Thymus (tissue), 11 donors: ENCODE measurements around the gene GFOD1. TPM values are rescaled to one million over a fixed set of nuclear protein-coding genes. Genes with fewer than 3 reads are reported as not detected.
"Not testable (repeated sequence)": the region's sequence is repeated elsewhere in the genome, so short reads cannot be mapped to it uniquely, and the experiment has no call there.

Experiments used
- DNase-seq, 9 donors: peaks; one replicate each; pipeline ENCODE4 v3.0.0-alpha.2; 2013; ENCODE audit warnings: low spot score in 9 of 9, low read depth in 6 of 9, missing footprints in 1 of 9
- H3K27ac ChIP-seq, 2 donors: one replicate each; pipeline ENCODE4 v1.5.1; 2013; ENCODE audit warnings: control low read depth in 1 of 2, low read depth in 1 of 2, low read length in 1 of 2, mild to moderate bottlenecking in 1 of 2, moderate library complexity in 1 of 2
- H3K27me3 ChIP-seq, 2 donors: one replicate each; pipeline ENCODE4 v1.5.1; 2013; ENCODE audit warnings: low read length in 1 of 2; ENCODE audit not compliant: control insufficient read depth in 2 of 2, insufficient read depth in 1 of 2
- H3K36me3 ChIP-seq, 2 donors: one replicate each; pipeline ENCODE4 v1.5.1; 2013; ENCODE audit warnings: low read length in 1 of 2, mild to moderate bottlenecking in 1 of 2, moderate library complexity in 1 of 2; ENCODE audit not compliant: control insufficient read depth in 2 of 2, insufficient read depth in 2 of 2
- H3K4me1 ChIP-seq, 2 donors: one replicate each; pipeline ENCODE4 v1.5.1; 2013; ENCODE audit warnings: low read length in 2 of 2; ENCODE audit not compliant: control insufficient read depth in 2 of 2, insufficient read depth in 2 of 2
- H3K4me3 ChIP-seq, 2 donors: one replicate each; pipeline ENCODE4 v1.5.1; 2013; ENCODE audit warnings: low read length in 2 of 2, control low read depth in 1 of 2, mild to moderate bottlenecking in 1 of 2
- H3K9me3 ChIP-seq, 2 donors: one replicate each; pipeline ENCODE4 v1.5.1; 2013; ENCODE audit warnings: low read length in 1 of 2, mild to moderate bottlenecking in 1 of 2; ENCODE audit not compliant: control insufficient read depth in 2 of 2, insufficient read depth in 1 of 2
- WGBS: extraction: QIAGEN DNeasy Blood & Tissue Kit; methylation state at CpG from one replicate; pipeline ENCODE4 v1.1.7; 2013; 5-methylcytosine and 5-hydroxymethylcytosine counted together
- polyA plus RNA-seq: library from polyadenylated mRNA; stranded (reverse); fragments of 200-250 nt; gene quantifications from one replicate; pipeline ENCODE4 v1.2.3, GENCODE V29; 2013
- total RNA-seq: library from RNA; stranded (reverse); fragments of 120-200 nt; gene quantifications from one replicate; pipeline ENCODE4 v1.2.4, GENCODE V29; 2013
- donor health status: healthy.

The GFOD1 gene
- total and polyA plus RNA-seq, 2 donors, result 4.7 to 8.1 TPM

DNA sequence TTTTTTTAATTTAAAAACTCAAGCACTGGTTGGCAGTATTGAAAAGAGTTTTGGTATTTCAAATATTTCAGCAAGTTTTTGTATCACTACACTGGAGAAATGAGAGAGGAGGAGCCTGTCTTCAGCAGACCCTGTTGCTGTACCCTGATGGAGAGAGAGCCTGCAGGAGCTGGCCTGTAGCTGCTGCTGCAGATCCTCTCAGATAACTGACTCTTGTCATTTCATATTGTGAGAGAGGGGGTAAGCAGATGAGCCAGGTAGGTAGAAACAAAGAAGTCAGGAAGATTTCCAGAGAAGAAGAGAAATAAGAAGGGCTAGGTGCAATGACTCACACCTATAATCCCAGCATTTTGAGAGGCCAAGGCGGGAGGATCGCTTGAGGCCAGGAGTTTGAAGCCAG is 94.9 kb downstream of the GFOD1 start:
- H3K27ac ChIP-seq, result no peak overlapping the region
- no peaks in the 10 kb centered on the region for H3K27me3 ChIP-seq
- no peaks in the 10 kb centered on the region for H3K36me3 ChIP-seq
- no peak for DNase-seq
- no peak overlapping the region for H3K4me3 ChIP-seq
- H3K9me3 ChIP-seq, result no peaks in the 10 kb centered on the region
- 69% methylated on average over 2 of the region's 2 CpGs for WGBS
- H3K4me1 ChIP-seq, result no peaks in the 10 kb centered on the region

DNA sequence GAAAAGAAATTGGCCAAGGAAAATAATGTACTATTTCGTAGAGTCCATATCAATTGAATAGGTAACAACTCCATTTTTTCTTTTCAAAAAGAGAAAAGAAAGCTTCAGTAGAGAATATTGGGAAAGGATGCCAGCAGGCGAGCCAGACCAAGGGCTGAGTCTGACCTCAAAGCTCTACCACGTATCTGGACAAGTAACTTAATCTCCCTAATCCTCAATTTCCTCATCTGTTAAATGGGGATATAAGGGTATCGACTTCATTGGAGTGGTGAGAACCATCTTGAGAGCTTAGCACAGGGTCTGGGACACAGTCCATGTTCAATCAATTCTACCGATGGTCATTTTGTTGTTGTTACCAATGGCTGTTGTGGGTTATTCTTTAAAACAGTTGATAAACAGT is 95.9 kb downstream of the GFOD1 start:
- no peaks in the 10 kb centered on the region for H3K9me3 ChIP-seq
- 97% methylated on average over 5 of the region's 5 CpGs for WGBS
- H3K4me3 ChIP-seq, result no peak overlapping the region
- H3K27ac ChIP-seq, result no peak overlapping the region
- no peak for DNase-seq
- no peaks in the 10 kb centered on the region for H3K27me3 ChIP-seq
- H3K36me3 ChIP-seq, result no peaks in the 10 kb centered on the region
- H3K4me1 ChIP-seq, result no peaks in the 10 kb centered on the region

DNA sequence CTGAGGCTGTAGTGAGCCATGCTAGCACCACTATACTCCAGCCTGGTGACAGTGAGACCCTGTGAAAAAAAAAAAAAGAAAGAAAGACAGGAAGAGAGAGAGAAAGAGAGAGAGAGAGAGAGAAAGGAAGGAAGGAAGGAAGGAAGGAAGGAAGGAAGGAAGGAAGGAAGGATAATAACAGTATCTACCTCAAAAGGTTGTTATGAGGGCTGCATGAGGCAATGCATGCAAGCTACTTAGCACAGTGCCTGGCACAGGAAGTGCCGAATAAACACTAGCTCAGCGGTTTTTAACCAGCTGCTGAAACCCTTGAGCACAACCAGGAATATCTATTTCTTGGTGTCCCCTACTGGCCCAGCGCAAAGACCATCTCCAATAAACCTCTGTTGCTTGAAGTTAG is 96.7 kb downstream of the GFOD1 start:
- WGBS, result 73% methylated on average over 3 of the region's 3 CpGs
- no peaks in the 10 kb centered on the region for H3K27me3 ChIP-seq
- no peaks in the 10 kb centered on the region for H3K36me3 ChIP-seq
- H3K27ac ChIP-seq, result no peak overlapping the region
- no peaks in the 10 kb centered on the region for H3K4me1 ChIP-seq
- no peaks in the 10 kb centered on the region for H3K9me3 ChIP-seq
- H3K4me3 ChIP-seq, result no peak overlapping the region
- DNase-seq, result no peak

DNA sequence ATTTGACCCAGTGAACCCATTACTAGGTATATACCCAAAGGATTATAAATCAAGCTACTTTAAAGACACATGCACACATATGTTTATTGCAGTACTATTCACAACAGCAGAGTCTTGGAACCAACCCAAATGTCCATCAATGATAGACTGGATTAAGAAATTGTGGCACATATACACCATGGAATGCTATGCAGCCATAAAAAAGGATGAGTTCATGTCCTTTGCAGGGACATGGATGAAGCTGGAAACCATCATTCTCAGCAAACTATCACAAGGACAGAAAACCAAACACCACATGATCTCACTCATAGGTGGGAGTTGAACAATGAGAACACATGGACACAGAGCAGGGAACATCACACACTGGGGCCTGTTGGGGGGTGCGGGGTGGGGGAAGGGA is 98.2 kb downstream of the GFOD1 start:
- DNase-seq, H3K4me1 ChIP-seq, H3K27me3 ChIP-seq, H3K36me3 ChIP-seq, H3K9me3 ChIP-seq, H3K4me3 ChIP-seq, H3K27ac ChIP-seq: not testable (repeated sequence)
- 95% methylated on average over 1 of the region's 1 CpG for WGBS

DNA sequence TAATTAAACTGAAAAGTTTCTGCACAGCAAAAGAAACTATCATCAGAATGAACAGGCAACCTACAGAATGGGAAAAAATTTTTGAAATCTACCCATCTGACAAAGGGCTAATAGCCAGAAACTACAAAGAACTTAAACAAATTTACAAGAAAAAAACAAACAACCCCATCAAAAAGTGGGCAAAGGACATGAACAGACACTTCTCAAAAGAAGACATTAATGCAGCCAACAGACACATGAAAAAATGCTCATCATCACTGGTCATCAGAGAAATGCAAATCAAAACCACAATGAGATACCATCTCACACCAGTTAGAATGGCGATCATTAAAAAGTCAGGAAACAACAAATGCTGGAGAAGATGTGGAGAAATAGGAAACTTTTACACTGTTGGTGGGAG is 98.6 kb downstream of the GFOD1 start:
- H3K27me3 ChIP-seq, H3K9me3 ChIP-seq, H3K4me1 ChIP-seq, DNase-seq, H3K36me3 ChIP-seq, H3K27ac ChIP-seq, H3K4me3 ChIP-seq: not testable (repeated sequence)
- 90% methylated on average over 1 of the region's 1 CpG for WGBS

DNA sequence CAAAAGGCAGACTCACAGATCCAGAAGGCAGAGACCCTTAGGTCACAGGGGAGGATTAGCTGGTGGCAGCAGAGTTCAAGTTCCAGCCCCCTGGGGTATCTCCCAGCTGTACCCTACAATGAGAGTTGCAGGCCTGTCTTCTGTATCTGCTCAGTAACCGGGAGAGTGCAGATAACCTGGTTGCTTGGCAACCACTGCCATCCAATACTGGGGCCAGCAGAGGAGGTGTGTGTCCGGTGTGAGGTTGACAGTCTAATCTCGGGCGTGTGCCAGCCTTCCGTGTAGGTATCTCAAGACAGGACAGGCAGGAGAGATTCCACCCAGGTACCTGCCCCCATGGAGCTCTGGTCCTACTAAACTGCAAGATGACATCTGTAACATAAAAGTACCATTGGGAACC is 102.4 kb downstream of the GFOD1 start:
- H3K9me3 ChIP-seq, result no peaks in the 10 kb centered on the region
- H3K4me3 ChIP-seq, result no peak overlapping the region
- no peak overlapping the region for H3K27ac ChIP-seq
- H3K36me3 ChIP-seq, result no peaks in the 10 kb centered on the region
- DNase-seq, result no peak
- H3K4me1 ChIP-seq, result no peaks in the 10 kb centered on the region
- WGBS, result 99% methylated on average over 5 of the region's 5 CpGs
- no peaks in the 10 kb centered on the region for H3K27me3 ChIP-seq

GRCh38 chr6:13384506-13384905 is 102.9 kb downstream of the GFOD1 start:
- Histone ChIP-seq H3K36me3 (no peaks in the 10 kb centered on the region), H3K4me3 (no peak overlapping the region), H3K27ac (no peak overlapping the region), H3K4me1 (no peaks in the 10 kb centered on the region), H3K9me3 (no peaks in the 10 kb centered on the region), H3K27me3 (no peaks in the 10 kb centered on the region)
- DNase-seq, result no peak
- 98% methylated on average over 9 of the region's 9 CpGs for WGBS

DNA sequence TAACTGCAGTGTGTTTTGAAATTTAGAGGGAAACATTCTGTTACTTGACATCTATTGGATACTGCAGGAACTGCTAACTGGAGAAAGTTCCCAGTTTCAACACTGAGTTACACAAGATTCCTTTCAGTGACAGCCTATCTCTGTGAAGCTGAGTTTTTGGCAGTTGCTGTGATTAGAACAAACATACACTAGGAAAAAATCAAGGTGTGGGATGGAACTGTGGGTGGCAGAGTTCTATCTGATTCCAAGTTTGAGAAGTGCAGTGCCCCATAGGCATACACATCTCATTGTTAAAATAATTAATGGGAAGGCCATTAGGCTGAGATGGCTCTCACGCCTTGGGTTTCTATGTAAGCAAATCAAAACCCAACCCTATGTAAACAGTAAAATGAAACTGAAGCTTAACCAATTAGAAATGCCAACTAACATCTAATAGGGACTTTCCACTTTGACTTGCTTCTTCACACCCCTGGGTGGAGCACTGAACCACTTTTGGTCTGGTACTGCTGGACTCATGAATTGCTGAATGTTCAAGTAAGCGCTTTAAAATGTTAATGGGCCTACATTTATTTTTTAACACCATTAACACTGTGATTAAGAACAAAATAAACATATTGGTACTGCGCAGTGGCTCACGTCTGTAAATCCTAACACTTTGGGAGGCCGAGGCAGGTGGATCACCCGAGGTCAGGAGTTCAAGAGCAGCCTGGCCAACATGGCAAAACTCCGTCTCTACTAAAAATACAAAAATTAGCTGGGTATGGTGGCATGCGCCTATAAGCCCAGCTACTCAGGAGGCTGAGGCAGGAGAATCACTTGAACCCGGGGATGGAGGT is 103.9 kb downstream of the GFOD1 start:
- DNase-seq, result peak in 1 of 9 donors; percentile 36
- no peak overlapping the region for H3K27ac ChIP-seq
- no peaks in the 10 kb centered on the region for H3K9me3 ChIP-seq
- no peaks in the 10 kb centered on the region for H3K36me3 ChIP-seq
- peaks cover 0 to 6% of the 10 kb centered on the region in 2 donors for H3K4me1 ChIP-seq
- no peak overlapping the region for H3K4me3 ChIP-seq
- no peaks in the 10 kb centered on the region for H3K27me3 ChIP-seq
- WGBS, result 84% methylated on average over 9 of the region's 9 CpGs

GRCh38 chr6:13380761-13381160 is 106.6 kb downstream of the GFOD1 start:
- Histone ChIP-seq H3K27me3 (no peaks in the 10 kb centered on the region), H3K9me3 (no peaks in the 10 kb centered on the region), H3K27ac (no peak overlapping the region), H3K4me1 (peaks cover 0 to 11% of the 10 kb centered on the region in 2 donors), H3K4me3 (no peak overlapping the region), H3K36me3 (no peaks in the 10 kb centered on the region)
- 74% methylated on average over 2 of the region's 2 CpGs for WGBS
- no peak for DNase-seq
